K562 (cell line): ENCODE results near the gene RFT1. TPM values are rescaled to one million over a fixed set of nuclear protein-coding genes. Genes with fewer than 3 reads are reported as not detected.

Source experiments
- ARID1B ChIP-seq: fragments of 450-650 bp; IDR thresholded peaks from 2 replicates; pipeline ENCODE4 v1.6.1; 2016; ENCODE audit warnings: antibody characterized with exemption, mild to moderate bottlenecking, inconsistent platforms
- L3MBTL2 ChIP-seq: fragments of 450-650 bp; IDR thresholded peaks from 2 replicates; pipeline ENCODE4 v1.6.1; 2016; ENCODE audit warnings: mild to moderate bottlenecking, moderate library complexity
- LCOR ChIP-seq: sonication (generic); formaldehyde crosslinking; IDR thresholded peaks from 2 replicates; pipeline ENCODE4 v1.8.0; 2022; ENCODE audit warnings: mild to moderate bottlenecking, missing genetic modification reagents
- MCM2 ChIP-seq: fragments of 450-650 bp; IDR thresholded peaks from 2 replicates; pipeline ENCODE4 v1.6.1; 2017; ENCODE audit warnings: low read depth, mild to moderate bottlenecking
- MTA2 ChIP-seq: fragments of 450-650 bp; IDR thresholded peaks from 2 replicates; pipeline ENCODE4 v1.6.1; 2016; ENCODE audit warnings: low read depth
- NCOR1 ChIP-seq: fragments of 450-650 bp; IDR thresholded peaks from 2 replicates; pipeline ENCODE4 v1.6.1; 2016; ENCODE audit warnings: mild to moderate bottlenecking, moderate library complexity
- PHB2 ChIP-seq: fragments of 450-650 bp; IDR thresholded peaks from 2 replicates; pipeline ENCODE4 v1.6.1; 2017; ENCODE audit warnings: low read depth
- PML ChIP-seq: IDR thresholded peaks from 2 replicates; pipeline ENCODE4 v1.6.1; 2012; ENCODE audit warnings: low read length, inconsistent platforms
- SIRT6 ChIP-seq: IDR thresholded peaks from one replicate; pipeline ENCODE4 v1.6.1; 2012; ENCODE audit warnings: low read depth, mild to moderate bottlenecking, control low read depth, inconsistent platforms, low read length, moderate library complexity
- SMARCE1 ChIP-seq: fragments of 450-650 bp; IDR thresholded peaks from 2 replicates; pipeline ENCODE4 v1.7.1; 2016; ENCODE audit warnings: mild to moderate bottlenecking
- STAT5A ChIP-seq: IDR thresholded peaks from 2 replicates; pipeline ENCODE4 v1.6.1; 2012; ENCODE audit warnings: low read length, inconsistent platforms, borderline replicate concordance
- TAF1 ChIP-seq: IDR thresholded peaks from 2 replicates; pipeline ENCODE4 v1.6.1; 2011; ENCODE audit warnings: mild to moderate bottlenecking, low read length, moderate library complexity; ENCODE audit not compliant: insufficient read depth, control insufficient read depth, severe bottlenecking; ENCODE audit errors: extremely low read depth
- YY1 ChIP-seq, 3 experiments: IDR thresholded peaks; 2 replicates each; pipeline ENCODE4 v1.6.1; 2011; ENCODE audit warnings: low read length in 2 of 3, mild to moderate bottlenecking in 2 of 3, moderate library complexity in 2 of 3, borderline replicate concordance in 1 of 3, control low read depth in 1 of 3, low read depth in 1 of 3; ENCODE audit not compliant: insufficient read depth in 3 of 3, insufficient replicate concordance in 2 of 3, control insufficient read depth in 1 of 3, insufficient read length in 1 of 3; ENCODE audit errors: extremely low read depth in 1 of 3
- polyA plus RNA-seq, 8 experiments: library from polyadenylated mRNA; depleted of rRNA in 4 of 8; stranded (reverse) in 5 of 8; unstranded in 3 of 8; fragments of >200 nt; fragmentation: Nextera tagmentation in 2 of 8; fragmentation: Illumina TruSeq in 1 of 8; extraction: Ambion mirVana in 2 of 8; extraction: Trizol in 1 of 8; gene quantifications; 2 replicates each; pipeline versions ENCODE4 v1.2.1 to v1.2.3, GENCODE V29; 2011 to 2014; ENCODE audit warnings: inconsistent platforms in 1 of 8, missing spikeins in 1 of 8
- total RNA-seq, 7 experiments: library from RNA; depleted of rRNA in 6 of 7; stranded (reverse); fragments of >200 nt in 6 of 7; fragmentation: Illumina TruSeq in 2 of 7; extraction: Trizol in 2 of 7; gene quantifications; 2 replicates each; pipeline versions ENCODE4 v1.2.1 to v1.2.3, GENCODE V29; 2011 to 2021; ENCODE audit warnings: low replicate concordance in 1 of 7
- TF ChIP-seq, protein P1 (sequence below): sonication (generic); formaldehyde crosslinking; IDR thresholded peaks from 2 replicates; pipeline ENCODE4 v1.8.0; 2022; ENCODE audit warnings: mild to moderate bottlenecking, missing genetic modification reagents
- TF ChIP-seq, protein P2 (sequence below), 2 experiments: fragments of 450-650 bp in 1 of 2; sonication (generic) in 1 of 2; formaldehyde crosslinking; conservative IDR thresholded peaks; 2 replicates each; pipeline versions ENCODE4 v1.4.0 to v1.8.1; 2020 to 2022; ENCODE audit warnings: mild to moderate bottlenecking in 1 of 2, missing genetic modification reagents in 1 of 2
- TF ChIP-seq, protein P3 (sequence below): sonication (generic); formaldehyde crosslinking; IDR thresholded peaks from 2 replicates; pipeline ENCODE4 v1.8.1; 2023; ENCODE audit warnings: mild to moderate bottlenecking, missing genetic modification reagents
- TF ChIP-seq, protein P4 (sequence below): fragments of 450-650 bp; IDR thresholded peaks from 2 replicates; pipeline ENCODE4 v1.7.0; 2016; ENCODE audit warnings: borderline replicate concordance
- TF ChIP-seq, protein P5 (sequence below): fragments of 450-650 bp; IDR thresholded peaks from 2 replicates; pipeline ENCODE4 v1.6.1; 2016
- TF ChIP-seq, protein P6 (sequence below): fragments of 200-800 bp; sonication (Bioruptor generic); IDR thresholded peaks from 2 replicates; pipeline ENCODE4 v1.6.1; 2017; ENCODE audit warnings: missing genetic modification characterization, missing compliant biosample characterization
- TF ChIP-seq, protein P7 (sequence below): fragments of 250-450 bp; sonication (Bioruptor Pico); IDR thresholded peaks from 2 replicates; pipeline ENCODE4 v1.9.0; 2021; ENCODE audit warnings: mild to moderate bottlenecking

The RFT1 gene
- total and polyA plus RNA-seq, 9 of the 15 experiments (the other 6 are each of a cell fraction or from before 2014, with no cell fraction given), result 4.4 to 23.8 (median 8.9) TPM

DNA sequence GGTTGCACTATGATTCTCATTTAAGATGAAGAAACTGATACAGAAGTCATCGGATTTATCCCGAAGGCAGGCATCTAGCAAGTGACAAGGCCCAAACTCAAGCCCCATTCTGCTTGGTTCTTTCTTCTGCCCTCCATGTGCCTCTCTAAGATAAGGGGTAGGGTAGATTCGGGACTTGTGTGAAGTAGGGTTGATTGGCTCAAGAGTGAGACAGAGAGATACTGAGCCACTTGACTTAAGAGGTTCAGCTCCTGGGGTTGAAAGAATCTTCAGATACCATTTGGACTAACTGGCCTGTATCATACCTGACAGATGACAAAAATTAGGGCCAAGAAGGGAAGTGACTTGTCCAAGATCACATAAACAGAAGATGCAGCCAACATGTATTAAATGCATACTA, 891 bp downstream of the RFT1 start (continued):
- TF ChIP-seq, protein P1, sequence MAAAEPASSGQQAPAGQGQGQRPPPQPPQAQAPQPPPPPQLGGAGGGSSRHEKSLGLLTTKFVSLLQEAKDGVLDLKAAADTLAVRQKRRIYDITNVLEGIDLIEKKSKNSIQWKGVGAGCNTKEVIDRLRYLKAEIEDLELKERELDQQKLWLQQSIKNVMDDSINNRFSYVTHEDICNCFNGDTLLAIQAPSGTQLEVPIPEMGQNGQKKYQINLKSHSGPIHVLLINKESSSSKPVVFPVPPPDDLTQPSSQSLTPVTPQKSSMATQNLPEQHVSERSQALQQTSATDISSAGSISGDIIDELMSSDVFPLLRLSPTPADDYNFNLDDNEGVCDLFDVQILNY (CRISPR knock-in tag), result no peak
- TF ChIP-seq TAF1 (no peak), STAT5A (peak; percentile 79), YY1 (IDR thresholded peaks at IDR 0.05; ENCODE audit: borderline replicate concordance in 1 of 3, control insufficient read depth in 1 of 3, extremely low read depth in 1 of 3, insufficient read depth in 3 of 3, insufficient read length in 1 of 3, insufficient replicate concordance in 2 of 3, low read depth in 1 of 3, low read length in 2 of 3) (no peak), PML (peak; percentile 63; the same call in 1 of the 2 replicates), L3MBTL2 (0 out of 2 replicates have a peak, but pooled peaks have one; percentile 30), NCOR1 (peak; percentile 89), SMARCE1 (peak; percentile 32; the same call in 1 of the 2 replicates), MCM2 (no peak), ARID1B (peak; percentile 91), MTA2 (peak; percentile 77), SIRT6 (no peak), LCOR (CRISPR knock-in tag) (no peak), PHB2 (peak; percentile 66; the same call in 1 of the 2 replicates)
- TF ChIP-seq, protein P2, sequence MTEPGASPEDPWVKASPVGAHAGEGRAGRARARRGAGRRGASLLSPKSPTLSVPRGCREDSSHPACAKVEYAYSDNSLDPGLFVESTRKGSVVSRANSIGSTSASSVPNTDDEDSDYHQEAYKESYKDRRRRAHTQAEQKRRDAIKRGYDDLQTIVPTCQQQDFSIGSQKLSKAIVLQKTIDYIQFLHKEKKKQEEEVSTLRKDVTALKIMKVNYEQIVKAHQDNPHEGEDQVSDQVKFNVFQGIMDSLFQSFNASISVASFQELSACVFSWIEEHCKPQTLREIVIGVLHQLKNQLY (CRISPR knock-in tag; conservative IDR thresholded peaks at IDR 0.05), result no peak
- TF ChIP-seq, protein P3, sequence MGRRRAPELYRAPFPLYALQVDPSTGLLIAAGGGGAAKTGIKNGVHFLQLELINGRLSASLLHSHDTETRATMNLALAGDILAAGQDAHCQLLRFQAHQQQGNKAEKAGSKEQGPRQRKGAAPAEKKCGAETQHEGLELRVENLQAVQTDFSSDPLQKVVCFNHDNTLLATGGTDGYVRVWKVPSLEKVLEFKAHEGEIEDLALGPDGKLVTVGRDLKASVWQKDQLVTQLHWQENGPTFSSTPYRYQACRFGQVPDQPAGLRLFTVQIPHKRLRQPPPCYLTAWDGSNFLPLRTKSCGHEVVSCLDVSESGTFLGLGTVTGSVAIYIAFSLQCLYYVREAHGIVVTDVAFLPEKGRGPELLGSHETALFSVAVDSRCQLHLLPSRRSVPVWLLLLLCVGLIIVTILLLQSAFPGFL (CRISPR knock-in tag), result no peak
- TF ChIP-seq, protein P4, sequence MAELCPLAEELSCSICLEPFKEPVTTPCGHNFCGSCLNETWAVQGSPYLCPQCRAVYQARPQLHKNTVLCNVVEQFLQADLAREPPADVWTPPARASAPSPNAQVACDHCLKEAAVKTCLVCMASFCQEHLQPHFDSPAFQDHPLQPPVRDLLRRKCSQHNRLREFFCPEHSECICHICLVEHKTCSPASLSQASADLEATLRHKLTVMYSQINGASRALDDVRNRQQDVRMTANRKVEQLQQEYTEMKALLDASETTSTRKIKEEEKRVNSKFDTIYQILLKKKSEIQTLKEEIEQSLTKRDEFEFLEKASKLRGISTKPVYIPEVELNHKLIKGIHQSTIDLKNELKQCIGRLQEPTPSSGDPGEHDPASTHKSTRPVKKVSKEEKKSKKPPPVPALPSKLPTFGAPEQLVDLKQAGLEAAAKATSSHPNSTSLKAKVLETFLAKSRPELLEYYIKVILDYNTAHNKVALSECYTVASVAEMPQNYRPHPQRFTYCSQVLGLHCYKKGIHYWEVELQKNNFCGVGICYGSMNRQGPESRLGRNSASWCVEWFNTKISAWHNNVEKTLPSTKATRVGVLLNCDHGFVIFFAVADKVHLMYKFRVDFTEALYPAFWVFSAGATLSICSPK, result no peak
- TF ChIP-seq, protein P5, sequence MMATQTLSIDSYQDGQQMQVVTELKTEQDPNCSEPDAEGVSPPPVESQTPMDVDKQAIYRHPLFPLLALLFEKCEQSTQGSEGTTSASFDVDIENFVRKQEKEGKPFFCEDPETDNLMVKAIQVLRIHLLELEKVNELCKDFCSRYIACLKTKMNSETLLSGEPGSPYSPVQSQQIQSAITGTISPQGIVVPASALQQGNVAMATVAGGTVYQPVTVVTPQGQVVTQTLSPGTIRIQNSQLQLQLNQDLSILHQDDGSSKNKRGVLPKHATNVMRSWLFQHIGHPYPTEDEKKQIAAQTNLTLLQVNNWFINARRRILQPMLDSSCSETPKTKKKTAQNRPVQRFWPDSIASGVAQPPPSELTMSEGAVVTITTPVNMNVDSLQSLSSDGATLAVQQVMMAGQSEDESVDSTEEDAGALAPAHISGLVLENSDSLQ, result peak; percentile 29; the same call in 1 of the 2 replicates
- TF ChIP-seq, protein P6, sequence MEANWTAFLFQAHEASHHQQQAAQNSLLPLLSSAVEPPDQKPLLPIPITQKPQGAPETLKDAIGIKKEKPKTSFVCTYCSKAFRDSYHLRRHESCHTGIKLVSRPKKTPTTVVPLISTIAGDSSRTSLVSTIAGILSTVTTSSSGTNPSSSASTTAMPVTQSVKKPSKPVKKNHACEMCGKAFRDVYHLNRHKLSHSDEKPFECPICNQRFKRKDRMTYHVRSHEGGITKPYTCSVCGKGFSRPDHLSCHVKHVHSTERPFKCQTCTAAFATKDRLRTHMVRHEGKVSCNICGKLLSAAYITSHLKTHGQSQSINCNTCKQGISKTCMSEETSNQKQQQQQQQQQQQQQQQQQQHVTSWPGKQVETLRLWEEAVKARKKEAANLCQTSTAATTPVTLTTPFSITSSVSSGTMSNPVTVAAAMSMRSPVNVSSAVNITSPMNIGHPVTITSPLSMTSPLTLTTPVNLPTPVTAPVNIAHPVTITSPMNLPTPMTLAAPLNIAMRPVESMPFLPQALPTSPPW (CRISPR knock-in tag), result 0 out of 2 replicates have a peak, but pooled peaks have one; percentile 15
- TF ChIP-seq, protein P7, sequence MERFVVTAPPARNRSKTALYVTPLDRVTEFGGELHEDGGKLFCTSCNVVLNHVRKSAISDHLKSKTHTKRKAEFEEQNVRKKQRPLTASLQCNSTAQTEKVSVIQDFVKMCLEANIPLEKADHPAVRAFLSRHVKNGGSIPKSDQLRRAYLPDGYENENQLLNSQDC, result no peak
